ENCODE measurements around the gene SET. TPM values are rescaled to one million over a fixed set of nuclear protein-coding genes. Genes with fewer than 3 reads are reported as not detected.

SET gene
- total RNA-seq, 1 experiment from 2014 or later, result 738 TPM

- Histone ChIP-seq H3F3A (ENCODE audit: insufficient read depth, low read depth) (peaks cover 5% of the 10 kb centered on the region; the same call in 1 of the 2 replicates), H3K36me3 (ENCODE audit: low read depth) (no peaks in the 10 kb centered on the region), H3K27ac (no peak overlapping the region), H3K79me2 (ENCODE audit: low read depth) (no peaks in the 10 kb centered on the region), H3K27me3 (ENCODE audit: insufficient read depth, low read depth) (no peaks in the 10 kb centered on the region), H3K4me2 (no peak overlapping the region), H3K4me1 (replicated peaks; ENCODE audit: insufficient read depth) (no peaks in the 10 kb centered on the region), H2AFZ (no peak overlapping the region), H4K20me1 (ENCODE audit: insufficient read depth) (no peaks in the 10 kb centered on the region), H3K4me3 (no peak overlapping the region), H3K9me2 (ENCODE audit: insufficient read depth) (no peaks in the 10 kb centered on the region), H3K9me3 (ENCODE audit: insufficient read depth, low read depth) (no peaks in the 10 kb centered on the region)
- intact Hi-C loops (cut with micrococcal nuclease; ENCODE audit: unreplicated experiment), result no loop called here
- ChIA-PET POLR2A (ENCODE audit: unreplicated experiment) (no interaction called here), CTCF (no interaction called here)
- no peak for DNase-seq
- BruUV-seq (replicated peaks), result no TSS peak
- no peak for TF ChIP-seq CTCF (conservative IDR thresholded peaks at IDR 0.05)
- TF ChIP-seq EZH2 (IDR thresholded peaks at IDR 0.05; ENCODE audit: low read depth), result no peak
These were observed 17.0 kb downstream of the SET start for GRCh38 chr9:128706045-128706444.

GRCh38 chr9:128706671-128707381 is 17.8 kb downstream of the SET start:
- ChIA-PET CTCF (no interaction called here), POLR2A (ENCODE audit: unreplicated experiment) (no interaction called here)
- Histone ChIP-seq H3K4me3 (no peak overlapping the region), H3K9me2 (ENCODE audit: insufficient read depth) (no peaks in the 10 kb centered on the region), H3K4me1 (replicated peaks; ENCODE audit: insufficient read depth) (no peaks in the 10 kb centered on the region), H2AFZ (no peak overlapping the region), H3K27me3 (ENCODE audit: insufficient read depth, low read depth) (no peaks in the 10 kb centered on the region), H4K20me1 (ENCODE audit: insufficient read depth) (no peaks in the 10 kb centered on the region), H3K9me3 (ENCODE audit: insufficient read depth, low read depth) (no peaks in the 10 kb centered on the region), H3K27ac (no peak overlapping the region), H3K4me2 (no peak overlapping the region), H3K36me3 (ENCODE audit: low read depth) (no peaks in the 10 kb centered on the region), H3F3A (ENCODE audit: insufficient read depth, low read depth) (no peaks in the 10 kb centered on the region; the same call in 1 of the 2 replicates), H3K79me2 (ENCODE audit: low read depth) (no peaks in the 10 kb centered on the region)
- intact Hi-C loops (cut with micrococcal nuclease; ENCODE audit: unreplicated experiment), result no loop called here
- TF ChIP-seq EZH2 (IDR thresholded peaks at IDR 0.05; ENCODE audit: low read depth) (no peak), CTCF (conservative IDR thresholded peaks at IDR 0.05) (no peak)
- no TSS peak for BruUV-seq (replicated peaks)
- DNase-seq, result no peak

- intact Hi-C loops (cut with micrococcal nuclease; ENCODE audit: unreplicated experiment), result no loop called here
- Histone ChIP-seq H3K4me2 (no peak overlapping the region), H3K27ac (no peak overlapping the region), H3K9me3 (ENCODE audit: insufficient read depth, low read depth) (no peaks in the 10 kb centered on the region), H3K27me3 (ENCODE audit: insufficient read depth, low read depth) (no peaks in the 10 kb centered on the region), H2AFZ (no peak overlapping the region), H3K79me2 (ENCODE audit: low read depth) (no peaks in the 10 kb centered on the region), H4K20me1 (ENCODE audit: insufficient read depth) (no peaks in the 10 kb centered on the region), H3K36me3 (ENCODE audit: low read depth) (no peaks in the 10 kb centered on the region), H3K4me1 (replicated peaks; ENCODE audit: insufficient read depth) (no peaks in the 10 kb centered on the region), H3K4me3 (no peak overlapping the region), H3F3A (ENCODE audit: insufficient read depth, low read depth) (no peaks in the 10 kb centered on the region; the same call in 1 of the 2 replicates), H3K9me2 (ENCODE audit: insufficient read depth) (no peaks in the 10 kb centered on the region)
- no peak for TF ChIP-seq EZH2 (IDR thresholded peaks at IDR 0.05; ENCODE audit: low read depth)
- no peak for TF ChIP-seq CTCF (conservative IDR thresholded peaks at IDR 0.05)
- no peak for DNase-seq
- no TSS peak for BruUV-seq (replicated peaks)
- ChIA-PET CTCF (no interaction called here), POLR2A (ENCODE audit: unreplicated experiment) (no interaction called here)
These were observed 18.4 kb downstream of the SET start for GRCh38 chr9:128707446-128707845.

Data from PC-9 (cell line).